GM12892 (cell line): ENCODE measurements around the gene ZBTB46.

Experiments used
- DNase-seq: peaks from one replicate; pipeline ENCODE4 v3.0.0; 2011; ENCODE audit not compliant: insufficient read length
- FAIRE-seq: peaks from 2 replicates; lab custom pipeline; 2011; peaks lifted over from hg19 to GRCh38; lab: Jason Lieb, UNC
- POLR2A ChIP-seq: IDR thresholded peaks from 2 replicates; pipeline ENCODE4 v1.6.1; 2011; ENCODE audit warnings: low read depth, low read length, control low read depth
- POLR2AphosphoS5 ChIP-seq: IDR thresholded peaks from 2 replicates; pipeline ENCODE4 v1.6.1; 2011; ENCODE audit warnings: low read depth, low read length, control low read depth
- TAF1 ChIP-seq: IDR thresholded peaks from 2 replicates; pipeline ENCODE4 v1.6.1; 2011; ENCODE audit warnings: low read depth, mild to moderate bottlenecking, control low read depth, low read length, borderline replicate concordance

Gene ZBTB46

GRCh38 chr20:63769891-63770474, 61.1 kb downstream of the ZBTB46 start:
- FAIRE-seq = no peak
- no peak for DNase-seq
- TF ChIP-seq POLR2AphosphoS5 (no peak), TAF1 (no peak), POLR2A (no peak)

GRCh38 chr20:63768591-63769515, 62.2 kb downstream of the ZBTB46 start:
- TF ChIP-seq TAF1 (no peak), POLR2AphosphoS5 (no peak), POLR2A (no peak)
- DNase-seq = no peak
- no peak for FAIRE-seq

GRCh38 chr20:63767886-63768285, 63.2 kb downstream of the ZBTB46 start:
- FAIRE-seq (no peak), DNase-seq (no peak)
- TF ChIP-seq POLR2AphosphoS5 (no peak), POLR2A (no peak), TAF1 (no peak)

DNA sequence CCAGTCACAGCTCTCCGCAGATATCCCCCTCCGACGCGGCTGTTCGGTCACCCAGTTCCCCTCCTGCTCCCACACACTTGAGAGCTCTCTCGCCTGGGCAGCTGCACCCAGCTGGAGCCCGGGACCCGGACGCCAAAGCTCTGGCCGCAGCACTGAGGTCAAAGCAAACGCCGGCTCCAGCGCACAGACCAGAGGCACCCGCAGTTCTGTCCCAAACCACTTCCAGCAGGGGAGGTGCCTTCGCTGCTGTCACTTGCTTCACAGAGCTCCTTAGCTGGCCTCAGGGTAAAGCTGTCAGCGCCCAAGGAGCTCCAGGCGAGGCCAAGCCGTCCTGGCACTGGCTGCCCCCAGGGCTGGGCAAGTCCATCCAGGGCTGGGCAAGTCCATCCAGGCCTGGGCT, 63.6 kb downstream of the ZBTB46 start:
- DNase-seq (no peak), FAIRE-seq (no peak)
- TF ChIP-seq TAF1 = no peak
- TF ChIP-seq POLR2AphosphoS5 = no peak
- TF ChIP-seq POLR2A = no peak

DNA sequence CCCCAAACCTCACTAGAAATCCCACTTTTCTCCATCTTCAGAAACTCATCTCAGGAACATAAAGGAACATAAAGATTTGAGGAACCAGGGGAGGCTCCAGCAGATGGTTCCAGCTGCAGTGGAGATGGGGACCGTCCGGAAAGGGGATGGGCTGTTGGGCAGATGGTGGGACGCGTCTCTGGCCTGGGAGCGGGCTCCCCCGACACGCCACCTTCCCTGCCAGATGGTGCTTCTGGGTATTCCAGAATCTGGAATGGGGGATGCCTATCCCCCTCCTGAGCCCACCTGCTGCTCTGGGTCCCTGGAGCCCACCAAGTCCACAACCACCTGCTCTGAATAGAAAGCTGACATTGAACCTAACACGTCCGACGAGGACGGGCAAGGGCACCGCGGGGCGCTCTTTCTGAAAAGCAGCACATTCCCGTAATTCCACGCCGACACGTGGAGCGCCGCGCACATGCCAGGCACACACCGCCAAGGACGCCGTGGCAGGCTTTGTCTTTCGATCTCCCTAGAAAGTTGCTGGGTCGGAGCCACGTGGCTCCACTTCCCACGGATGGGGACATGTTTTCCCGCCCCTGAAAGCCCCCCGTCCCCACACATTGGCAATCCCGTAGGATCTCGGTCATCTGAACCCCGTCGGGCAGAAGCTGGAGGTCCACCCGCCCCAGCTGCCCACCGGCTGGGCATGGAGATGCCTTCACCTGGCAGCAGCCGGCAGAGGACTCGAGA, 64.2 kb downstream of the ZBTB46 start:
- TF ChIP-seq TAF1 = no peak
- no peak for TF ChIP-seq POLR2A
- no peak for TF ChIP-seq POLR2AphosphoS5
- FAIRE-seq (no peak), DNase-seq (no peak)

DNA sequence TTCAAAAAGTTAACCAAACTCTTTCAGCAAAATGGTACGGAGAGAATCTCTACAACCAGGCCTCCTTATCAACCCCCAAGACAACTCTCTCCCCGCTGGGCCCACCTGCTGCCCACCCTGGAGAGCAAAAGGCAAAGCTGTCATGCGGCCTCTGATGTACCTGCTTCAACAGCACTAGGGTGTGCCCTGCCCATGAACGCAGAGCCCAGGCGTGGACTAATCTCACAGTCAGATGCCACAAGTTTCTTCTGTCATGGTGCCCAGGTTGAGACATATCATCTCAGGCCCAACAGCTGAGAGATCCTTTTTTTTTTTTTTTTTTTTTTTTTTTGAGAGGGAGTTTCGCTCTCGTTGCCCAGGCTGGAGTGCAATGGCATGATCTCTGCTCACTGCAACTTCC, 65.2 kb downstream of the ZBTB46 start:
- FAIRE-seq (no peak), DNase-seq (no peak)
- no peak for TF ChIP-seq POLR2AphosphoS5
- no peak for TF ChIP-seq POLR2A
- TF ChIP-seq TAF1 = no peak

- no peak for FAIRE-seq
- TF ChIP-seq POLR2A = no peak
- no peak for TF ChIP-seq TAF1
- no peak for TF ChIP-seq POLR2AphosphoS5
- DNase-seq = no peak
These were observed 65.8 kb downstream of the ZBTB46 start for GRCh38 chr20:63765082-63765873.

- FAIRE-seq = no peak
- no peak for DNase-seq
- TF ChIP-seq TAF1 (no peak), POLR2AphosphoS5 (no peak), POLR2A (no peak)
These were observed 71.6 kb downstream of the ZBTB46 start for GRCh38 chr20:63759377-63759901.

DNA sequence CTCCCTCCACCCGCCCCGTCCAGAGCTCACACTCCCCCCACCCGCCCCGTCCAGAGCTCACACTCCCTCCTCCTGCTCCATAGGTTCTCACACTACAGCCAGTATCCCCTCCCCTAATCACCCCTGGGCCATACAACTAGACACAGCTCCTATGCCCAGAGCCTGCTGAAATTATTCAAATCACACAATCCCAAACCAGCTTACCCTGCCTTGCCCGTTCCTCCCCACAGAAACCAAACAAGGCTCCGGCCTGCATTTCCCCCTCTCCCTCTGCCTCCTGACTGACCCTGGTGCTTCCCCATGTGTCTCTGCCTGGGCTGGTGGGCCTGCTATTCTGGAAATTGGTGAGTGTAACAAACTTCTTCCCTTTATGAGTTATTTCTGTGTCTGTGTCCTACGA, 72.9 kb downstream of the ZBTB46 start:
- DNase-seq (no peak), FAIRE-seq (no peak)
- no peak for TF ChIP-seq POLR2A
- TF ChIP-seq POLR2AphosphoS5 = no peak
- TF ChIP-seq TAF1 = no peak

DNA sequence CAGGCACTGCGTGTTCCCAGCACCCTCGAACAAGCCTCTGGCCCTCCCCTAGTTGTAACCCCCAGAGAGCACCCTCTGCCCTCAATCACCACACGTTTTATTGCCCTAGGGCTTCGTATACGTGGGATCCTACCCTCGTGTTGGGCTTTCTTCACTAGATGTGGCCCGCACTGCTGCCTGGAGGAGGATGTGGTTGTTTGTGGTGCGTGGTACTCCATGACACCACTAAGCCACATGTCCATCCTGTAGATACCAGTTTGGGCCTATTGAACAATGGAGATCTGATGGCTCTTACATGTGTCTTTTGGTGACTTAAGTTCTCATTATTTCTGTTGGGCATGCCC, 74.4 kb downstream of the ZBTB46 start:
- TF ChIP-seq POLR2A (no peak), TAF1 (no peak), POLR2AphosphoS5 (no peak)
- no peak for DNase-seq
- no peak for FAIRE-seq

GRCh38 chr20:63755933-63756647, 75.0 kb downstream of the ZBTB46 start:
- no peak for FAIRE-seq
- no peak for TF ChIP-seq POLR2A
- no peak for TF ChIP-seq TAF1
- no peak for TF ChIP-seq POLR2AphosphoS5
- no peak for DNase-seq

- TF ChIP-seq TAF1 (no peak), POLR2A (no peak), POLR2AphosphoS5 (no peak)
- FAIRE-seq (no peak), DNase-seq (no peak)
These were observed 77.1 kb downstream of the ZBTB46 start for GRCh38 chr20:63754008-63754407.
